H9 (cell line): ENCODE results near the gene PSMB5. TPM values are rescaled to one million over a fixed set of nuclear protein-coding genes. Genes with fewer than 3 reads are reported as not detected.

Experiments used
- DNase-seq: peaks from one replicate; pipeline ENCODE4 v3.0.0-alpha.2; 2017
- H2AFZ ChIP-seq: one replicate; pipeline ENCODE4 v1.6.1; 2013; ENCODE audit warnings: mild to moderate bottlenecking, low read length, control low read depth, moderate library complexity
- H2AK5ac ChIP-seq: 2 replicates; pipeline ENCODE4 v1.6.1; 2013; ENCODE audit warnings: low read length, control low read depth, mixed read lengths; ENCODE audit not compliant: insufficient read length
- H2BK120ac ChIP-seq: one replicate; pipeline ENCODE4 v1.6.1; 2013; ENCODE audit warnings: low read depth, mild to moderate bottlenecking, low read length, control low read depth, inconsistent platforms; ENCODE audit not compliant: poor library complexity, severe bottlenecking
- H2BK12ac ChIP-seq: 2 replicates; pipeline ENCODE4 v1.6.1; 2013; ENCODE audit warnings: low read length, control low read depth, mixed read lengths, low read depth; ENCODE audit not compliant: insufficient read length
- H2BK15ac ChIP-seq: 2 replicates; pipeline ENCODE4 v1.6.1; 2013; ENCODE audit warnings: low read depth, low read length, control low read depth
- H2BK20ac ChIP-seq: one replicate; pipeline ENCODE4 v1.6.1; 2013; ENCODE audit warnings: low read depth, mild to moderate bottlenecking, low read length, control low read depth, inconsistent platforms; ENCODE audit not compliant: poor library complexity, severe bottlenecking
- H2BK5ac ChIP-seq: 2 replicates; pipeline ENCODE4 v1.6.1; 2013; ENCODE audit warnings: low read length, control low read depth, mixed read lengths; ENCODE audit not compliant: insufficient read length
- H3K14ac ChIP-seq: 2 replicates; pipeline ENCODE4 v1.6.1; 2013; ENCODE audit warnings: low read length, control low read depth; ENCODE audit not compliant: insufficient read depth
- H3K18ac ChIP-seq: 2 replicates; pipeline ENCODE4 v1.6.1; 2013; ENCODE audit warnings: low read depth, mild to moderate bottlenecking, mixed read lengths, low read length, control low read depth; ENCODE audit not compliant: insufficient read length
- H3K23ac ChIP-seq: 2 replicates; pipeline ENCODE4 v1.6.1; 2013; ENCODE audit warnings: low read length, control low read depth, mixed read lengths, low read depth; ENCODE audit not compliant: insufficient read length
- H3K23me2 ChIP-seq: 2 replicates; pipeline ENCODE4 v1.6.1; 2013; ENCODE audit warnings: low read depth, mild to moderate bottlenecking, mixed read lengths, low read length, control low read depth; ENCODE audit not compliant: insufficient read length, poor library complexity, severe bottlenecking
- H3K27ac ChIP-seq: 2 replicates; pipeline ENCODE4 v1.5.1; 2013; ENCODE audit warnings: low read length, control low read depth, mixed read lengths, low read depth; ENCODE audit not compliant: insufficient read length
- H3K27me3 ChIP-seq: 2 replicates; pipeline ENCODE4 v1.6.1; 2013; ENCODE audit warnings: low read length, control low read depth, inconsistent platforms; ENCODE audit not compliant: insufficient read depth
- H3K4ac ChIP-seq: 2 replicates; pipeline ENCODE4 v1.6.1; 2013; ENCODE audit warnings: low read depth, mild to moderate bottlenecking, control low read depth, inconsistent platforms, low read length, moderate library complexity
- H3K4me1 ChIP-seq: 2 replicates; pipeline ENCODE4 v1.6.1; 2013; ENCODE audit warnings: low read length, control low read depth, inconsistent platforms; ENCODE audit not compliant: insufficient read depth
- H3K4me2 ChIP-seq: 2 replicates; pipeline ENCODE4 v1.6.1; 2013; ENCODE audit warnings: low read length, control low read depth, mixed read lengths; ENCODE audit not compliant: insufficient read length, insufficient read depth
- H3K56ac ChIP-seq: 2 replicates; pipeline ENCODE4 v1.6.1; 2013; ENCODE audit warnings: low read depth, mild to moderate bottlenecking, mixed read lengths, low read length, control low read depth; ENCODE audit not compliant: insufficient read length
- H3K79me1 ChIP-seq: 2 replicates; pipeline ENCODE4 v1.6.1; 2013; ENCODE audit warnings: low read depth, mild to moderate bottlenecking, moderate library complexity, low read length, control low read depth, inconsistent platforms; ENCODE audit not compliant: insufficient read depth, poor library complexity, severe bottlenecking
- H3K79me2 ChIP-seq: 2 replicates; pipeline ENCODE4 v1.6.1; 2013; ENCODE audit warnings: low read length, control low read depth, inconsistent platforms; ENCODE audit not compliant: insufficient read depth
- H3K9ac ChIP-seq: 2 replicates; pipeline ENCODE4 v1.6.1; 2013; ENCODE audit warnings: low read length, control low read depth, mixed read lengths; ENCODE audit not compliant: insufficient read length; ENCODE audit errors: extremely low read depth
- H3K9me3 ChIP-seq: one replicate; pipeline ENCODE4 v1.6.1; 2013; ENCODE audit warnings: low read depth, low read length, inconsistent platforms; ENCODE audit not compliant: control insufficient read depth
- H3T11ph ChIP-seq: one replicate; pipeline ENCODE4 v1.6.1; 2013; ENCODE audit warnings: mild to moderate bottlenecking, low read length, control low read depth, inconsistent platforms
- H4K20me1 ChIP-seq: one replicate; pipeline ENCODE4 v1.6.1; 2013; ENCODE audit not compliant: control insufficient read depth, insufficient read length, insufficient read depth
- H4K5ac ChIP-seq: 2 replicates; pipeline ENCODE4 v1.6.1; 2013; ENCODE audit warnings: low read depth, mild to moderate bottlenecking, mixed read lengths, low read length, control low read depth; ENCODE audit not compliant: insufficient read length
- H4K8ac ChIP-seq: replicated peaks from 2 replicates; pipeline ENCODE4 v1.6.1; 2013; ENCODE audit warnings: low read length, control low read depth, mixed read lengths, low read depth; ENCODE audit not compliant: insufficient read length
- H4K91ac ChIP-seq: 2 replicates; pipeline ENCODE4 v1.6.1; 2013; ENCODE audit warnings: low read depth, mild to moderate bottlenecking, moderate library complexity, mixed read lengths, low read length, control low read depth; ENCODE audit not compliant: insufficient read length
- H3K27ac Mint-ChIP-seq, 3 experiments: 2 replicates in 2 of 3; 3 replicates in 1 of 3; pipeline ENCODE4 v1.8.0; 2020 to 2021; ENCODE audit warnings: mixed read lengths in 3 of 3, mild to moderate bottlenecking in 1 of 3, moderate library complexity in 1 of 3
- H3K27me3 Mint-ChIP-seq: 2 replicates; pipeline ENCODE4 v1.8.0; 2021; ENCODE audit warnings: low read depth, mild to moderate bottlenecking, moderate library complexity, mixed read lengths
- H3K36me3 Mint-ChIP-seq, 3 experiments: 2 replicates in 2 of 3; 3 replicates in 1 of 3; pipeline ENCODE4 v1.8.0; 2020 to 2021; ENCODE audit warnings: low read depth in 3 of 3, mixed read lengths in 3 of 3; ENCODE audit not compliant: insufficient read depth in 1 of 3
- H3K4me1 Mint-ChIP-seq, 2 experiments: 2 replicates each; pipeline ENCODE4 v1.8.0; 2020; ENCODE audit warnings: mixed read lengths in 2 of 2
- H3K4me3 Mint-ChIP-seq, 2 experiments: 2 replicates in 1 of 2; 3 replicates in 1 of 2; pipeline ENCODE4 v1.8.0; 2020 to 2021; ENCODE audit warnings: mild to moderate bottlenecking in 2 of 2, mixed read lengths in 2 of 2, moderate library complexity in 1 of 2
- H3K9me3 Mint-ChIP-seq, 2 experiments: 2 replicates in 1 of 2; 3 replicates in 1 of 2; pipeline ENCODE4 v1.8.0; 2020; ENCODE audit warnings: mild to moderate bottlenecking in 2 of 2, mixed read lengths in 2 of 2, moderate library complexity in 1 of 2
- CTCF ChIP-seq: fragments of 200-600 bp; sonication (generic); conservative IDR thresholded peaks from 3 replicates; pipeline ENCODE4 v1.8.0; 2021; ENCODE audit warnings: antibody characterized with exemption, mild to moderate bottlenecking
- WGBS: extraction: QIAGEN DNeasy Blood & Tissue Kit; methylation state at CpG from one replicate; pipeline ENCODE4 v1.1.7; 2013; ENCODE audit warnings: missing lambda C conversion rate, low lambda C conversion rate, mixed read lengths; ENCODE audit not compliant: insufficient read length; ENCODE audit errors: extremely low coverage; 5-methylcytosine and 5-hydroxymethylcytosine counted together
- total RNA-seq: library from RNA; stranded (reverse); gene quantifications from 2 replicates; pipeline ENCODE4 v1.2.1, GENCODE V29; 2021

The PSMB5 gene
- total RNA-seq, 1 experiment from 2014 or later, result 252 TPM

- Histone ChIP-seq H3K18ac (no peak overlapping the region), H3K9me3 (no peaks in the 10 kb centered on the region), H4K20me1 (no peaks in the 10 kb centered on the region), H2AFZ (no peak overlapping the region), H3K27ac (no peak overlapping the region), H3K56ac (no peak overlapping the region), H2BK120ac (no peak overlapping the region), H4K8ac (no peak overlapping the region), H3K79me2 (no peaks in the 10 kb centered on the region), H3K23me2 (peaks cover 15% of the 10 kb centered on the region), H3K4ac (no peak overlapping the region), H2BK5ac (no peak overlapping the region), H3K9ac (no peak overlapping the region), H2AK5ac (no peak overlapping the region), H2BK20ac (no peak overlapping the region), H3K79me1 (no peaks in the 10 kb centered on the region), H3K4me1 (no peaks in the 10 kb centered on the region; the same call in 1 of the 2 replicates), H3T11ph (no peak overlapping the region), H3K4me2 (no peak overlapping the region), H4K5ac (no peak overlapping the region), H3K14ac (no peak overlapping the region), H2BK15ac (no peak overlapping the region), H3K23ac (no peak overlapping the region), H4K91ac (no peak overlapping the region), H3K27me3 (no peaks in the 10 kb centered on the region), H2BK12ac (no peak overlapping the region)
- Mint-ChIP-seq H3K4me3 (0 out of 5 replicates have a peak overlapping the region, but pooled peaks of 1 of the 2 experiments have one; percentile 55), H3K27me3 (peaks cover 8% of the 10 kb centered on the region), H3K9me3 (no peaks in the 10 kb centered on the region), H3K27ac (peak overlapping the region in 1 of 3 experiments; percentile 60; a peak in 1 of 7 replicates), H3K36me3 (peaks cover 7 to 36% (median 25%) of the 10 kb centered on the region in 3 experiments), H3K4me1 (peaks cover 16 to 19% of the 10 kb centered on the region in 2 experiments)
- peak; percentile 50 for DNase-seq
- TF ChIP-seq CTCF, result peak; percentile 54; the same call in 2 of the 3 replicates
- WGBS, result no CpG with 5 or more reads among the region's 17 CpGs
These were observed 19.5 kb upstream of the PSMB5 start for GRCh38 chr14:23054000-23054811.
